GM12878 (cell line): ENCODE measurements around the gene COLQ. TPM values are rescaled to one million over a fixed set of nuclear protein-coding genes. Genes with fewer than 3 reads are reported as not detected.

ENCODE experiments used
- ATAC-seq: fragments of 200-7000 bp; cut with Tn5 transposase; 3 replicates; pipeline ENCODE4 v1.9.1; 2020; ENCODE audit warnings: mild to moderate bottlenecking, moderate library complexity
- BruUV-seq: library from RNA; stranded (reverse); fragments of 400-500 nt; replicated peaks from 2 replicates; lab custom pipeline; 2021; lab: Mats Ljungman, UMichigan
- CTCF ChIA-PET: fragments of 300-600 bp; sonication (Branson Sonifier 250); formaldehyde crosslinking; extraction: SDS; loops from one replicate; lab custom pipeline; 2021; ENCODE audit warnings: inconsistent platforms; lab: Yijun Ruan, JAX
- POLR2A ChIA-PET: fragments of 350-600 bp; formaldehyde crosslinking; extraction: SDS; loops from one replicate; lab custom pipeline; 2021; ENCODE audit warnings: inconsistent platforms; lab: Charles Lee
- RAD21 ChIA-PET: fragments of 300-600 bp; sonication (Branson Sonifier 250); formaldehyde crosslinking; loops from one replicate; lab custom pipeline; 2023; ENCODE audit warnings: antibody characterized with exemption; ENCODE audit not compliant: unreplicated experiment; lab: Charles Lee
- SMC1A ChIA-PET: fragments of 300-600 bp; sonication (Branson Sonifier 250); formaldehyde crosslinking; loops from one replicate; lab custom pipeline; 2023; ENCODE audit not compliant: unreplicated experiment, uncharacterized antibody; lab: Charles Lee
- DNase-seq: peaks from one replicate; pipeline ENCODE4 v3.0.0-alpha.2; 2011; ENCODE audit warnings: low read depth, low spot score
- FAIRE-seq: peaks from 3 replicates; lab custom pipeline; 2011; peaks lifted over from hg19 to GRCh38; lab: Jason Lieb, UNC
- H2AFZ ChIP-seq: 2 replicates; pipeline ENCODE4 v1.6.0; 2011; ENCODE audit warnings: low read depth, low read length, control low read depth; ENCODE audit not compliant: control insufficient read depth
- H3K27ac ChIP-seq: 2 replicates; pipeline ENCODE4 v1.5.1; 2011; ENCODE audit warnings: control low read depth; ENCODE audit not compliant: control insufficient read depth, insufficient read depth
- H3K27me3 ChIP-seq, 2 experiments: replicated peaks in 1 of 2; 2 replicates each; pipeline versions ENCODE4 v1.6.0 to v1.6.1; 2011; ENCODE audit warnings: low read length in 1 of 2; ENCODE audit not compliant: control insufficient read depth in 2 of 2, insufficient read depth in 2 of 2
- H3K36me3 ChIP-seq, 2 experiments: 2 replicates each; pipeline ENCODE4 v1.5.1; 2011; ENCODE audit warnings: low read length in 1 of 2; ENCODE audit not compliant: control insufficient read depth in 2 of 2, insufficient read depth in 2 of 2
- H3K4me1 ChIP-seq: 2 replicates; pipeline ENCODE4 v1.6.1; 2011; ENCODE audit warnings: mild to moderate bottlenecking, low read length, moderate library complexity, mixed read lengths; ENCODE audit not compliant: control insufficient read depth, insufficient read depth
- H3K4me2 ChIP-seq: 2 replicates; pipeline ENCODE4 v1.6.0; 2011; ENCODE audit warnings: control low read depth; ENCODE audit not compliant: control insufficient read depth, insufficient read depth
- H3K4me3 ChIP-seq: fragments of 200-600 bp; sonication (generic); 2 replicates; pipeline ENCODE4 v1.5.1; 2016
- H3K79me2 ChIP-seq: 2 replicates; pipeline ENCODE4 v1.6.0; 2011; ENCODE audit warnings: low read length; ENCODE audit not compliant: control insufficient read depth, insufficient read depth
- H3K9ac ChIP-seq: 2 replicates; pipeline ENCODE4 v1.8.0; 2011; ENCODE audit warnings: low read length, control low read depth, mixed read lengths; ENCODE audit not compliant: control insufficient read depth, insufficient read depth
- H3K9me3 ChIP-seq: replicated peaks from 3 replicates; pipeline ENCODE4 v1.5.1; 2011; ENCODE audit warnings: mild to moderate bottlenecking, low read length; ENCODE audit not compliant: control insufficient read depth, insufficient read depth
- H4K20me1 ChIP-seq: 2 replicates; pipeline ENCODE4 v1.6.0; 2011; ENCODE audit not compliant: control insufficient read depth, insufficient read depth
- KLF5 ChIP-seq: fragments of 450-650 bp; IDR thresholded peaks from 2 replicates; pipeline ENCODE4 v1.6.1; 2014; ENCODE audit warnings: mild to moderate bottlenecking; ENCODE audit not compliant: partially characterized antibody
- MXI1 ChIP-seq: fragments of 150-350 bp; IDR thresholded peaks from 2 replicates; pipeline ENCODE4 v1.6.1; 2011; ENCODE audit warnings: low read depth, mild to moderate bottlenecking, inconsistent platforms, low read length, improper control_type of control experiment
- NFYA ChIP-seq: IDR thresholded peaks from 2 replicates; pipeline ENCODE4 v1.6.1; 2011; ENCODE audit warnings: low read depth, mild to moderate bottlenecking, low read length, improper control_type of control experiment, borderline replicate concordance
- NRF1 ChIP-seq: conservative IDR thresholded peaks from 2 replicates; pipeline ENCODE4 v1.6.1; 2011; ENCODE audit warnings: mild to moderate bottlenecking, low read depth, low read length, improper control_type of control experiment
- PML ChIP-seq: IDR thresholded peaks from 2 replicates; pipeline ENCODE4 v1.6.1; 2012; ENCODE audit warnings: low read length, inconsistent platforms
- POLR2A ChIP-seq: IDR thresholded peaks from 2 replicates; pipeline ENCODE4 v1.6.1; 2011; ENCODE audit warnings: low read depth, mild to moderate bottlenecking, low read length
- SIN3A ChIP-seq: IDR thresholded peaks from 2 replicates; pipeline ENCODE4 v1.6.1; 2012; ENCODE audit warnings: low read depth, low read length, improper control_type of control experiment
- SRF ChIP-seq, 2 experiments: IDR thresholded peaks; 2 replicates each; pipeline ENCODE4 v1.6.1; 2011; ENCODE audit warnings: low read depth in 2 of 2, low read length in 2 of 2, mild to moderate bottlenecking in 1 of 2, moderate library complexity in 1 of 2
- ZBTB4 ChIP-seq: fragments of 450-650 bp; formaldehyde crosslinking; IDR thresholded peaks from 2 replicates; pipeline ENCODE4 v1.4.0; 2022; ENCODE audit warnings: mild to moderate bottlenecking, moderate library complexity
- WGBS: methylation state at CpG from one replicate; pipeline ENCODE4 v1.1.6; 2016; ENCODE audit warnings: low lambda C conversion rate; ENCODE audit not compliant: insufficient replicate concordance, insufficient coverage; ENCODE audit errors: missing lambda C conversion rate; 5-methylcytosine and 5-hydroxymethylcytosine counted together
- in situ Hi-C: fragments of 300-500 bp; cut with MboI; formaldehyde crosslinking; loops from 9 replicates; pipeline ENCODE4 v1.14.3; 2018; ENCODE audit warnings: mixed read lengths
- intact Hi-C: fragments of 100-400 bp; cut with micrococcal nuclease; formaldehyde crosslinking; loops from one replicate; pipeline ENCODE4 v1.14.2; 2022; ENCODE audit not compliant: unreplicated experiment
- microRNA-seq: library from miRNA; unstranded; fragments of <30 nt; microRNA quantifications from one replicate; pipeline ENCODE4, GENCODE V29; 2018
- polyA plus RNA-seq, 11 experiments: library from polyadenylated mRNA; depleted of rRNA in 4 of 11; unstranded in 6 of 11; stranded (reverse) in 5 of 11; fragments of >200 nt; fragmentation: Nextera tagmentation in 4 of 11; fragmentation: Illumina TruSeq in 1 of 11; extraction: Ambion mirVana in 4 of 11; extraction: Trizol in 1 of 11; gene quantifications; 1 replicate in 1 of 11; 2 replicates in 10 of 11; pipeline versions ENCODE4 v1.2.1 to v1.2.3, GENCODE V29; 2011 to 2016; ENCODE audit warnings: inconsistent platforms in 2 of 11, missing spikeins in 2 of 11, low read depth in 1 of 11
- small RNA-seq: library from RNA; depleted of rRNA; stranded (forward); fragments of <200 nt; gene quantifications from one replicate; pipeline ENCODE3, GENCODE V24; 2014
- total RNA-seq, 4 experiments: library from RNA; depleted of rRNA in 3 of 4; stranded (reverse); fragments of >200 nt in 3 of 4; fragmentation: Illumina TruSeq in 1 of 4; extraction: Trizol in 1 of 4; gene quantifications; 2 replicates each; pipeline versions ENCODE4 v1.2.1 to v1.2.3, GENCODE V29; 2013 to 2021
- TF ChIP-seq, protein P1 (sequence below): fragments of 450-650 bp; IDR thresholded peaks from 2 replicates; pipeline ENCODE4 v1.6.1; 2016; ENCODE audit warnings: mild to moderate bottlenecking

Gene COLQ
- total and polyA plus RNA-seq, 10 of the 15 experiments (the other 5 are each of a cell fraction or from before 2014, with no cell fraction given): 0.13 to 2.7 (median 0.70) TPM

DNA sequence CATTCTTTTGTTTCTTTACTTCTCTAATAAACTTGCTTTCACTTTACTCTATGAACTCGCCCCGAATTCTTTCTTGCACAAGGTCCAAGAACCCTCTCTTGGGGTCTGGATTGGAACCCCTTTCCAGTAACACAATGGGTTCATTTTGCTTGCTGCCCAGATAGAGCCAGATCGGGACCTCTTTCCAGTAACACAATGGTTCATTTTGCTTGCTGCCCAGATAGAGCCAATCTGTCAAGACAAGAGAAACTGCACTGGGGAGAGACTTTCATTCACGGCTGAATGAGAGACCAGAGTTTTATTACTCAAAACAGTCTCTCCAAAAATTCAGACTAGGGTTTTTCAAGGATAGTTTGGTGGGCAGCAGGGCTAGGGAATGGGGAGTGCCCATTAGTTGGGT lies 119.6 kb downstream of the COLQ start:
- CTCF ChIA-PET: interaction anchor here (1.4 to 10.1 kb wide), 3 partner anchors 20 to 197 kb away, joined by 4 to 302 read pairs (median 108); partner anchors contain the start of gene CAPN7
- H3K4me1 ChIP-seq: peaks cover 10% of the 10 kb centered on the region
- no peaks in the 10 kb centered on the region for H3K36me3 ChIP-seq
- H4K20me1 ChIP-seq: no peaks in the 10 kb centered on the region
- no peaks in the 10 kb centered on the region; the same call in 2 of the 3 replicates for H3K9me3 ChIP-seq
- RAD21 ChIA-PET: interaction anchor here (1.3 to 6.8 kb wide), 2 partner anchors 135 to 282 kb away, joined by 3 to 143 read pairs; no protein-coding TSS in a partner anchor
- H3K79me2 ChIP-seq: no peaks in the 10 kb centered on the region
- H2AFZ ChIP-seq: no peak overlapping the region
- TF ChIP-seq, protein P1, sequence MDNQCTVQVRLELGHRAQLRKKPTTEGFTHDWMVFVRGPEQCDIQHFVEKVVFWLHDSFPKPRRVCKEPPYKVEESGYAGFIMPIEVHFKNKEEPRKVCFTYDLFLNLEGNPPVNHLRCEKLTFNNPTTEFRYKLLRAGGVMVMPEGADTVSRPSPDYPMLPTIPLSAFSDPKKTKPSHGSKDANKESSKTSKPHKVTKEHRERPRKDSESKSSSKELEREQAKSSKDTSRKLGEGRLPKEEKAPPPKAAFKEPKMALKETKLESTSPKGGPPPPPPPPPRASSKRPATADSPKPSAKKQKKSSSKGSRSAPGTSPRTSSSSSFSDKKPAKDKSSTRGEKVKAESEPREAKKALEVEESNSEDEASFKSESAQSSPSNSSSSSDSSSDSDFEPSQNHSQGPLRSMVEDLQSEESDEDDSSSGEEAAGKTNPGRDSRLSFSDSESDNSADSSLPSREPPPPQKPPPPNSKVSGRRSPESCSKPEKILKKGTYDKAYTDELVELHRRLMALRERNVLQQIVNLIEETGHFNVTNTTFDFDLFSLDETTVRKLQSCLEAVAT: no peak
- TF ChIP-seq ZBTB4 (no peak), PML (no peak), SIN3A (no peak), MXI1 (no peak), SRF (IDR thresholded peaks at IDR 0.05; ENCODE audit: low read depth in 2 of 2, low read length in 2 of 2) (no peak), NRF1 (no peak), NFYA (no peak), POLR2A (no peak), KLF5 (no peak)
- no peak overlapping the region for H3K27ac ChIP-seq
- in situ Hi-C loops (loop anchor here (5.0 kb wide), 2 partner anchors 200 to 285 kb away; no protein-coding TSS in a partner anchor), intact Hi-C loops (no loop called here)
- FAIRE-seq (no peak), DNase-seq (no peak), ATAC-seq (no peak)
- H3K9ac ChIP-seq: no peak overlapping the region
- WGBS: 74% methylated on average over 4 of the region's 4 CpGs
- no peaks in the 10 kb centered on the region for H3K27me3 ChIP-seq
- POLR2A ChIA-PET: interaction anchor here (0.5 kb wide), 1 partner anchor 200 kb away, joined by 3 read pairs; the partner anchor contains the start of genes BTD and HACL1
- H3K4me3 ChIP-seq: no peak overlapping the region
- H3K4me2 ChIP-seq: no peak overlapping the region
- SMC1A ChIA-PET: interaction anchor here (1.0 to 8.7 kb wide), 7 partner anchors 17 to 202 kb away, joined by 3 to 223 read pairs (median 7); partner anchors contain the start of gene CAPN7
- BruUV-seq: no TSS peak

Small RNA genes within 50 kb of the gene (microRNA-seq; reads per million reads assigned to microRNA genes)
- not detected for gene MIR4270

Small RNA genes within 50 kb of the gene (small RNA-seq; reads per million reads assigned to genes)
- not detected for gene MIR4270
- gene RN7SL110P: not detected
- not detected for gene RNU6-1024P

Other genes with a start within 250 kb of the COLQ start
- gene SH3BP5, start 189.1 kb downstream of the COLQ start, total RNA-seq (2014; rRNA removed): 37.9 and 41.0 TPM in 2 replicates
- 45.6 and 46.5 TPM in 2 replicates for gene SH3BP5, start 189.1 kb downstream of the COLQ start, total RNA-seq (2014; rRNA removed; fragmentation: Illumina TruSeq; extraction: Trizol)
- 60.5 and 64.6 TPM in 2 replicates for gene SH3BP5, start 189.1 kb downstream of the COLQ start, total RNA-seq (2021)
- gene SH3BP5, start 189.1 kb downstream of the COLQ start, polyA plus RNA-seq (2011; rRNA removed): 82.9 and 94.0 TPM in 2 replicates
- gene SH3BP5, start 189.1 kb downstream of the COLQ start, polyA plus RNA-seq (2014; fragmentation: Illumina TruSeq; extraction: Trizol): 87.5 and 94.9 TPM in 2 replicates
- gene SH3BP5, start 189.1 kb downstream of the COLQ start, polyA plus RNA-seq (2014; fragmentation: Nextera tagmentation; extraction: Ambion mirVana): 10 to 100 TPM; 14.9 to 33.8 TPM
- 71.1 and 74.0 TPM in 2 replicates for gene SH3BP5, start 189.1 kb downstream of the COLQ start, polyA plus RNA-seq (2014; rRNA removed)
- gene SH3BP5, start 189.1 kb downstream of the COLQ start, polyA plus RNA-seq (2016; fragmentation: Nextera tagmentation; extraction: Ambion mirVana): 10 to 100 TPM; 29.9 to 35.4 TPM
- 13.8 and 17.2 TPM in 2 replicates for gene METTL6, start 94.2 kb downstream of the COLQ start, total RNA-seq (2014; rRNA removed)
- 22.1 and 25.9 TPM in 2 replicates for gene METTL6, start 94.2 kb downstream of the COLQ start, total RNA-seq (2014; rRNA removed; fragmentation: Illumina TruSeq; extraction: Trizol)
- 11.7 and 14.4 TPM in 2 replicates for gene METTL6, start 94.2 kb downstream of the COLQ start, total RNA-seq (2021)
- 21.2 and 26.0 TPM in 2 replicates for gene METTL6, start 94.2 kb downstream of the COLQ start, polyA plus RNA-seq (2011; rRNA removed)
- 21.5 and 29.3 TPM in 2 replicates for gene METTL6, start 94.2 kb downstream of the COLQ start, polyA plus RNA-seq (2014; fragmentation: Illumina TruSeq; extraction: Trizol)
- 10 to 100 TPM; 27.4 to 29.6 TPM for gene METTL6, start 94.2 kb downstream of the COLQ start, polyA plus RNA-seq (2014; fragmentation: Nextera tagmentation; extraction: Ambion mirVana)
- gene METTL6, start 94.2 kb downstream of the COLQ start, polyA plus RNA-seq (2014; rRNA removed): 17.0 and 19.1 TPM in 2 replicates
- 10 to 100 TPM; 16.3 to 20.3 TPM for gene METTL6, start 94.2 kb downstream of the COLQ start, polyA plus RNA-seq (2016; fragmentation: Nextera tagmentation; extraction: Ambion mirVana)
- 20.4 and 21.6 TPM in 2 replicates for gene EAF1, start 94.1 kb downstream of the COLQ start, total RNA-seq (2014; rRNA removed)
- 16.1 and 16.5 TPM in 2 replicates for gene EAF1, start 94.1 kb downstream of the COLQ start, total RNA-seq (2014; rRNA removed; fragmentation: Illumina TruSeq; extraction: Trizol)
- gene EAF1, start 94.1 kb downstream of the COLQ start, total RNA-seq (2021): 15.8 and 17.2 TPM in 2 replicates
- 21.3 and 24.6 TPM in 2 replicates for gene EAF1, start 94.1 kb downstream of the COLQ start, polyA plus RNA-seq (2011; rRNA removed)
- gene EAF1, start 94.1 kb downstream of the COLQ start, polyA plus RNA-seq (2014; fragmentation: Illumina TruSeq; extraction: Trizol): 16.0 and 18.7 TPM in 2 replicates
- gene EAF1, start 94.1 kb downstream of the COLQ start, polyA plus RNA-seq (2014; fragmentation: Nextera tagmentation; extraction: Ambion mirVana): 1 to 10 TPM; 6.8 to 9.2 TPM
- gene EAF1, start 94.1 kb downstream of the COLQ start, polyA plus RNA-seq (2014; rRNA removed): 15.4 and 16.4 TPM in 2 replicates
- 10 to 100 TPM; 12.7 to 13.0 TPM for gene EAF1, start 94.1 kb downstream of the COLQ start, polyA plus RNA-seq (2016; fragmentation: Nextera tagmentation; extraction: Ambion mirVana)
- gene HACL1, start 79.9 kb upstream of the COLQ start, total RNA-seq (2014; rRNA removed): 21.4 and 24.4 TPM in 2 replicates
- 26.2 and 28.3 TPM in 2 replicates for gene HACL1, start 79.9 kb upstream of the COLQ start, total RNA-seq (2014; rRNA removed; fragmentation: Illumina TruSeq; extraction: Trizol)
- 23.8 and 27.7 TPM in 2 replicates for gene HACL1, start 79.9 kb upstream of the COLQ start, total RNA-seq (2021)
- 42.6 and 51.2 TPM in 2 replicates for gene HACL1, start 79.9 kb upstream of the COLQ start, polyA plus RNA-seq (2011; rRNA removed)
- 24.5 and 28.5 TPM in 2 replicates for gene HACL1, start 79.9 kb upstream of the COLQ start, polyA plus RNA-seq (2014; fragmentation: Illumina TruSeq; extraction: Trizol)
- 10 to 100 TPM; 34.1 to 40.3 TPM for gene HACL1, start 79.9 kb upstream of the COLQ start, polyA plus RNA-seq (2014; fragmentation: Nextera tagmentation; extraction: Ambion mirVana)
- gene HACL1, start 79.9 kb upstream of the COLQ start, polyA plus RNA-seq (2014; rRNA removed): 18.0 and 19.4 TPM in 2 replicates
- gene HACL1, start 79.9 kb upstream of the COLQ start, polyA plus RNA-seq (2016; fragmentation: Nextera tagmentation; extraction: Ambion mirVana): 10 to 100 TPM; 45.8 to 48.7 TPM
- gene BTD, start 80.0 kb upstream of the COLQ start, total RNA-seq (2014; rRNA removed): 4.6 and 5.0 TPM in 2 replicates
- gene BTD, start 80.0 kb upstream of the COLQ start, total RNA-seq (2014; rRNA removed; fragmentation: Illumina TruSeq; extraction: Trizol): 2.9 and 3.4 TPM in 2 replicates
- 4.0 and 4.5 TPM in 2 replicates for gene BTD, start 80.0 kb upstream of the COLQ start, total RNA-seq (2021)
- 9.4 and 10.3 TPM in 2 replicates for gene BTD, start 80.0 kb upstream of the COLQ start, polyA plus RNA-seq (2011; rRNA removed)
- gene BTD, start 80.0 kb upstream of the COLQ start, polyA plus RNA-seq (2014; fragmentation: Illumina TruSeq; extraction: Trizol): 3.9 and 5.6 TPM in 2 replicates
- gene BTD, start 80.0 kb upstream of the COLQ start, polyA plus RNA-seq (2014; fragmentation: Nextera tagmentation; extraction: Ambion mirVana): 1 to 10 TPM; 6.1 to 9.2 TPM
- 3.5 and 5.7 TPM in 2 replicates for gene BTD, start 80.0 kb upstream of the COLQ start, polyA plus RNA-seq (2014; rRNA removed)
- 1 to 10 TPM; 4.6 to 5.5 TPM for gene BTD, start 80.0 kb upstream of the COLQ start, polyA plus RNA-seq (2016; fragmentation: Nextera tagmentation; extraction: Ambion mirVana)